GM12873 (cell line): ENCODE data around the gene IMPG1.

Source experiments
- CTCF ChIP-seq: IDR thresholded peaks from 2 replicates; pipeline ENCODE4 v1.5.1; 2012; ENCODE audit warnings: low read depth, mild to moderate bottlenecking, moderate library complexity, low read length, control low read depth; ENCODE audit not compliant: insufficient read depth; ENCODE audit errors: missing control alignments

IMPG1 gene

GRCh38 chr6:75884822-75885221 lies 187.6 kb downstream of the IMPG1 start:
- TF ChIP-seq CTCF: no peak

GRCh38 chr6:75882734-75883133 lies 189.7 kb downstream of the IMPG1 start:
- no peak for TF ChIP-seq CTCF

GRCh38 chr6:75880305-75880704 lies 192.2 kb downstream of the IMPG1 start:
- TF ChIP-seq CTCF: no peak

- no peak for TF ChIP-seq CTCF
Measured at GRCh38 chr6:75876152-75876551, 196.3 kb downstream of the IMPG1 start.

- TF ChIP-seq CTCF: no peak
Measured at GRCh38 chr6:75874224-75874623, 198.2 kb downstream of the IMPG1 start.
